HepG2 (cell line): ENCODE measurements around the gene GAL3ST3. TPM values are rescaled to one million over a fixed set of nuclear protein-coding genes. Genes with fewer than 3 reads are reported as not detected.
A peak's percentile ranks its signal among the peaks of the same experiment; 100 is the strongest.

ENCODE experiments used
- ADNP ChIP-seq: sonication (generic); formaldehyde crosslinking; IDR thresholded peaks from 2 replicates; pipeline ENCODE4 v1.4.0; 2020; ENCODE audit warnings: missing genetic modification reagents
- ASH2L ChIP-seq: fragments of 300-600, 200-600 bp; sonication (generic); IDR thresholded peaks from 2 replicates; pipeline ENCODE4 v1.7.0; 2017; ENCODE audit warnings: low read depth, mild to moderate bottlenecking, moderate library complexity, mixed read lengths, low read length; ENCODE audit not compliant: insufficient read length
- CCAR2 ChIP-seq: fragments of 200-400 bp; formaldehyde crosslinking; optimal IDR thresholded peaks from 2 replicates; pipeline ENCODE3; 2018; ENCODE audit warnings: low read depth, mild to moderate bottlenecking, low read length, moderate library complexity
- HNRNPLL ChIP-seq: fragments of 200-400 bp; formaldehyde crosslinking; IDR thresholded peaks from 2 replicates; pipeline ENCODE4 v1.6.1; 2017; ENCODE audit warnings: mild to moderate bottlenecking, low read depth, low read length; ENCODE audit not compliant: poor library complexity, severe bottlenecking
- KLF16 ChIP-seq, 2 experiments: sonication (generic) in 1 of 2; formaldehyde crosslinking in 1 of 2; IDR thresholded peaks; 2 replicates each; pipeline versions ENCODE4 v1.6.1 to v1.8.0; 2016 to 2023; ENCODE audit warnings: missing genetic modification reagents in 2 of 2, missing compliant biosample characterization in 1 of 2
- MTA1 ChIP-seq: sonication (generic); formaldehyde crosslinking; IDR thresholded peaks from 2 replicates; pipeline ENCODE4 v1.4.0; 2020; ENCODE audit warnings: missing genetic modification reagents, mild to moderate bottlenecking, borderline replicate concordance
- NRL ChIP-seq: sonication (generic); formaldehyde crosslinking; IDR thresholded peaks from 2 replicates; pipeline ENCODE4 v1.5.0; 2020; ENCODE audit warnings: missing genetic modification reagents, mild to moderate bottlenecking, moderate library complexity, borderline replicate concordance
- SAP130 ChIP-seq: IDR thresholded peaks from 2 replicates; pipeline ENCODE4 v1.6.1; 2016; ENCODE audit warnings: low read depth
- SP5 ChIP-seq: IDR thresholded peaks from 2 replicates; pipeline ENCODE4 v1.6.1; 2016; ENCODE audit warnings: low read depth, borderline replicate concordance
- TBX2 ChIP-seq: sonication (generic); formaldehyde crosslinking; IDR thresholded peaks from 2 replicates; pipeline ENCODE4 v1.5.0; 2020; ENCODE audit warnings: missing genetic modification reagents, mild to moderate bottlenecking, borderline replicate concordance
- ZBTB7B ChIP-seq: sonication (generic); formaldehyde crosslinking; IDR thresholded peaks from 2 replicates; pipeline ENCODE4 v1.4.0; 2020; ENCODE audit warnings: missing genetic modification reagents
- ZNF530 ChIP-seq: sonication (generic); formaldehyde crosslinking; IDR thresholded peaks from 2 replicates; pipeline ENCODE4 v1.5.0; 2020; ENCODE audit warnings: low read depth, mild to moderate bottlenecking, missing genetic modification reagents
- ZNF577 ChIP-seq: sonication (generic); formaldehyde crosslinking; IDR thresholded peaks from 2 replicates; pipeline ENCODE4 v1.4.0; 2020; ENCODE audit warnings: mild to moderate bottlenecking, low read depth, missing genetic modification reagents, borderline replicate concordance
- ZNF781 ChIP-seq: sonication (generic); formaldehyde crosslinking; IDR thresholded peaks from 2 replicates; pipeline ENCODE4 v1.5.1; 2020; ENCODE audit warnings: borderline replicate concordance, mild to moderate bottlenecking, missing genetic modification reagents; ENCODE audit errors: not compliant biosample characterization
- polyA plus RNA-seq, 8 experiments: library from polyadenylated mRNA; depleted of rRNA in 3 of 8; stranded (reverse) in 7 of 8; unstranded in 1 of 8; fragments of >200 nt; fragmentation: Illumina TruSeq in 4 of 8; extraction: Trizol in 4 of 8; gene quantifications; 2 replicates each; pipeline versions ENCODE4 v1.2.1 to v1.2.3, GENCODE V29; 2011 to 2016; ENCODE audit warnings: low read depth in 4 of 8, missing spikeins in 1 of 8, mixed read lengths in 1 of 8; ENCODE audit not compliant: insufficient read depth in 1 of 8
- total RNA-seq, 5 experiments: library from RNA; depleted of rRNA; stranded (reverse); fragments of >200 nt; fragmentation: Illumina TruSeq; extraction: Trizol; gene quantifications; 2 replicates each; pipeline ENCODE4 v1.2.3, GENCODE V29; 2016; ENCODE audit warnings: low read depth in 1 of 5
- TF ChIP-seq, protein P1 (sequence below): sonication (generic); formaldehyde crosslinking; IDR thresholded peaks from 2 replicates; pipeline ENCODE4 v1.4.0; 2020; ENCODE audit warnings: missing genetic modification reagents
- TF ChIP-seq, protein P2 (sequence below): IDR thresholded peaks from 2 replicates; pipeline ENCODE4 v1.6.1; 2012; ENCODE audit warnings: low read length, improper control_type of control experiment
- TF ChIP-seq, protein P3 (sequence below): sonication (generic); formaldehyde crosslinking; IDR thresholded peaks from 2 replicates; pipeline ENCODE4 v1.4.0; 2020; ENCODE audit warnings: mild to moderate bottlenecking, missing genetic modification reagents

GAL3ST3 gene
- total and polyA plus RNA-seq, 2 of the 13 experiments (the other 11 are each of a cell fraction or from before 2014, with no cell fraction given) = not detected

DNA sequence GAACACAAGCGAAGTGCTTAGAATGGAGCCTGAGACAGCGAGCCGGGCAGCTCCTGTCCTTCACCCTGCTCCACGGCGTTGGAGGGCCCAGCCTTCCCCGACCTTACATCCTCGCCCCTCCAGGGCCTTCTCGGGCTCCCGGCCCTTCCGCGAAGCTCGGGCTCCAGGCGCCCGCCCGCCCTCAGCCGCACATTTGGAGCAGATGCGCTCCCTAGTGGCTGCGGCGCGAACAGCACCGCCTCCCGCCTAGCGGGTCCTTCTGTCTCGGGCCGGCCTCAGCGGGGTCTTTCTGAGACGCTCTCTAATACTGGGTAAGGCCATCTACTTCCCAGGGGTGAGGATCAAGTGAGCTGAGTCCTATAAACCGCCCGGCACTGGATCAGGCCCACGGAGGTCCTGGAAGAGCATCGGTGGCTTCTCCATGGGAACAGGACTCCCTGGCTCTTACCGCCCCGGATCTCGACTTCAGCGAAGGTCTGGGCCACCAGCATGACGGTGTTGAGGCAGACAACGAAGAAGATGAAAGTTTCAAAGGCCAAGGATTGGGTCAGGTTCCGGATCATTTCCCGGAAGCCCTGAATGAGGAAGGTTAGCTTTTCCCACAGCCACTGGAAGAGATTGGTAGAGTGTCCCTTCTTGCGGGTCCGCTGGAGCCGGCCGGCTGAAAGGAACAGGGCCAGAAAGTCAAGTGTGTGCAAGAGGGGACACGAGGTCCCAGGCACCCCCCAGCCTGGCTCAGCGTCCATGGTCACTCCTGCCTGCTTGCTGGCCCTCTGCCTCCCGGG, 26.4 kb downstream of the GAL3ST3 start (continued):
- TF ChIP-seq NRL (peak; percentile 65; the same call in 1 of the 2 replicates), TBX2 (CRISPR knock-in tag) (no peak; the same call in 1 of the 2 replicates), CCAR2 (no peak), KLF16 (CRISPR knock-in tag; IDR thresholded peaks at IDR 0.05) (peak in 1 of 2 experiments; percentile 58; a peak in 2 of 4 replicates), ZNF781 (CRISPR knock-in tag) (no peak), ZNF530 (CRISPR knock-in tag) (no peak), ZNF577 (CRISPR knock-in tag) (no peak), ZBTB7B (peak; percentile 23; the same call in 1 of the 2 replicates), SP5 (CRISPR knock-in tag) (no peak), SAP130 (CRISPR knock-in tag) (peak; percentile 33; the same call in 1 of the 2 replicates), MTA1 (CRISPR knock-in tag) (no peak), ASH2L (peak; percentile 18), HNRNPLL (peak; percentile 68), ADNP (CRISPR knock-in tag) (0 out of 2 replicates have a peak, but pooled peaks have one; percentile 9)
- TF ChIP-seq, protein P1, sequence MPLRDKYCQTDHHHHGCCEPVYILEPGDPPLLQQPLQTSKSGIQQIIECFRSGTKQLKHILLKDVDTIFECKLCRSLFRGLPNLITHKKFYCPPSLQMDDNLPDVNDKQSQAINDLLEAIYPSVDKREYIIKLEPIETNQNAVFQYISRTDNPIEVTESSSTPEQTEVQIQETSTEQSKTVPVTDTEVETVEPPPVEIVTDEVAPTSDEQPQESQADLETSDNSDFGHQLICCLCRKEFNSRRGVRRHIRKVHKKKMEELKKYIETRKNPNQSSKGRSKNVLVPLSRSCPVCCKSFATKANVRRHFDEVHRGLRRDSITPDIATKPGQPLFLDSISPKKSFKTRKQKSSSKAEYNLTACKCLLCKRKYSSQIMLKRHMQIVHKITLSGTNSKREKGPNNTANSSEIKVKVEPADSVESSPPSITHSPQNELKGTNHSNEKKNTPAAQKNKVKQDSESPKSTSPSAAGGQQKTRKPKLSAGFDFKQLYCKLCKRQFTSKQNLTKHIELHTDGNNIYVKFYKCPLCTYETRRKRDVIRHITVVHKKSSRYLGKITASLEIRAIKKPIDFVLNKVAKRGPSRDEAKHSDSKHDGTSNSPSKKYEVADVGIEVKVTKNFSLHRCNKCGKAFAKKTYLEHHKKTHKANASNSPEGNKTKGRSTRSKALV = peak; percentile 46; the same call in 1 of the 2 replicates
- TF ChIP-seq, protein P2, sequence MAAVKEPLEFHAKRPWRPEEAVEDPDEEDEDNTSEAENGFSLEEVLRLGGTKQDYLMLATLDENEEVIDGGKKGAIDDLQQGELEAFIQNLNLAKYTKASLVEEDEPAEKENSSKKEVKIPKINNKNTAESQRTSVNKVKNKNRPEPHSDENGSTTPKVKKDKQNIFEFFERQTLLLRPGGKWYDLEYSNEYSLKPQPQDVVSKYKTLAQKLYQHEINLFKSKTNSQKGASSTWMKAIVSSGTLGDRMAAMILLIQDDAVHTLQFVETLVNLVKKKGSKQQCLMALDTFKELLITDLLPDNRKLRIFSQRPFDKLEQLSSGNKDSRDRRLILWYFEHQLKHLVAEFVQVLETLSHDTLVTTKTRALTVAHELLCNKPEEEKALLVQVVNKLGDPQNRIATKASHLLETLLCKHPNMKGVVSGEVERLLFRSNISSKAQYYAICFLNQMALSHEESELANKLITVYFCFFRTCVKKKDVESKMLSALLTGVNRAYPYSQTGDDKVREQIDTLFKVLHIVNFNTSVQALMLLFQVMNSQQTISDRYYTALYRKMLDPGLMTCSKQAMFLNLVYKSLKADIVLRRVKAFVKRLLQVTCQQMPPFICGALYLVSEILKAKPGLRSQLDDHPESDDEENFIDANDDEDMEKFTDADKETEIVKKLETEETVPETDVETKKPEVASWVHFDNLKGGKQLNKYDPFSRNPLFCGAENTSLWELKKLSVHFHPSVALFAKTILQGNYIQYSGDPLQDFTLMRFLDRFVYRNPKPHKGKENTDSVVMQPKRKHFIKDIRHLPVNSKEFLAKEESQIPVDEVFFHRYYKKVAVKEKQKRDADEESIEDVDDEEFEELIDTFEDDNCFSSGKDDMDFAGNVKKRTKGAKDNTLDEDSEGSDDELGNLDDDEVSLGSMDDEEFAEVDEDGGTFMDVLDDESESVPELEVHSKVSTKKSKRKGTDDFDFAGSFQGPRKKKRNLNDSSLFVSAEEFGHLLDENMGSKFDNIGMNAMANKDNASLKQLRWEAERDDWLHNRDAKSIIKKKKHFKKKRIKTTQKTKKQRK = no peak
- TF ChIP-seq, protein P3, sequence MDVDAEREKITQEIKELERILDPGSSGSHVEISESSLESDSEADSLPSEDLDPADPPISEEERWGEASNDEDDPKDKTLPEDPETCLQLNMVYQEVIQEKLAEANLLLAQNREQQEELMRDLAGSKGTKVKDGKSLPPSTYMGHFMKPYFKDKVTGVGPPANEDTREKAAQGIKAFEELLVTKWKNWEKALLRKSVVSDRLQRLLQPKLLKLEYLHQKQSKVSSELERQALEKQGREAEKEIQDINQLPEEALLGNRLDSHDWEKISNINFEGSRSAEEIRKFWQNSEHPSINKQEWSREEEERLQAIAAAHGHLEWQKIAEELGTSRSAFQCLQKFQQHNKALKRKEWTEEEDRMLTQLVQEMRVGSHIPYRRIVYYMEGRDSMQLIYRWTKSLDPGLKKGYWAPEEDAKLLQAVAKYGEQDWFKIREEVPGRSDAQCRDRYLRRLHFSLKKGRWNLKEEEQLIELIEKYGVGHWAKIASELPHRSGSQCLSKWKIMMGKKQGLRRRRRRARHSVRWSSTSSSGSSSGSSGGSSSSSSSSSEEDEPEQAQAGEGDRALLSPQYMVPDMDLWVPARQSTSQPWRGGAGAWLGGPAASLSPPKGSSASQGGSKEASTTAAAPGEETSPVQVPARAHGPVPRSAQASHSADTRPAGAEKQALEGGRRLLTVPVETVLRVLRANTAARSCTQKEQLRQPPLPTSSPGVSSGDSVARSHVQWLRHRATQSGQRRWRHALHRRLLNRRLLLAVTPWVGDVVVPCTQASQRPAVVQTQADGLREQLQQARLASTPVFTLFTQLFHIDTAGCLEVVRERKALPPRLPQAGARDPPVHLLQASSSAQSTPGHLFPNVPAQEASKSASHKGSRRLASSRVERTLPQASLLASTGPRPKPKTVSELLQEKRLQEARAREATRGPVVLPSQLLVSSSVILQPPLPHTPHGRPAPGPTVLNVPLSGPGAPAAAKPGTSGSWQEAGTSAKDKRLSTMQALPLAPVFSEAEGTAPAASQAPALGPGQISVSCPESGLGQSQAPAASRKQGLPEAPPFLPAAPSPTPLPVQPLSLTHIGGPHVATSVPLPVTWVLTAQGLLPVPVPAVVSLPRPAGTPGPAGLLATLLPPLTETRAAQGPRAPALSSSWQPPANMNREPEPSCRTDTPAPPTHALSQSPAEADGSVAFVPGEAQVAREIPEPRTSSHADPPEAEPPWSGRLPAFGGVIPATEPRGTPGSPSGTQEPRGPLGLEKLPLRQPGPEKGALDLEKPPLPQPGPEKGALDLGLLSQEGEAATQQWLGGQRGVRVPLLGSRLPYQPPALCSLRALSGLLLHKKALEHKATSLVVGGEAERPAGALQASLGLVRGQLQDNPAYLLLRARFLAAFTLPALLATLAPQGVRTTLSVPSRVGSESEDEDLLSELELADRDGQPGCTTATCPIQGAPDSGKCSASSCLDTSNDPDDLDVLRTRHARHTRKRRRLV = no peak
